IMR-90 (cell line): ENCODE data around the gene CAPZA3.
"Not testable (repeated sequence)": the region's sequence is repeated elsewhere in the genome, so short reads cannot be mapped to it uniquely, and the experiment has no call there.

ENCODE experiments used
- CEBPB ChIP-seq: IDR thresholded peaks from 2 replicates; pipeline ENCODE4 v1.6.1; 2012; ENCODE audit warnings: low read depth, low read length, improper control_type of control experiment
- MAFK ChIP-seq: IDR thresholded peaks from 2 replicates; pipeline ENCODE4 v1.6.1; 2012; ENCODE audit warnings: low read depth, low read length, improper control_type of control experiment
- MAZ ChIP-seq: IDR thresholded peaks from 2 replicates; pipeline ENCODE4 v1.6.1; 2012; ENCODE audit warnings: low read depth, mild to moderate bottlenecking, low read length, improper control_type of control experiment, moderate library complexity, borderline replicate concordance
- MXI1 ChIP-seq: IDR thresholded peaks from 2 replicates; pipeline ENCODE4 v1.6.1; 2012; ENCODE audit warnings: low read depth, mild to moderate bottlenecking, low read length, moderate library complexity, borderline replicate concordance
- NFE2L2 ChIP-seq: fragments of 150-350 bp; IDR thresholded peaks from 2 replicates; pipeline ENCODE4 v1.6.1; 2016; ENCODE audit warnings: low read depth, mild to moderate bottlenecking, low read length
- POLR2A ChIP-seq: IDR thresholded peaks from 2 replicates; pipeline ENCODE4 v1.6.1; 2012; ENCODE audit warnings: mild to moderate bottlenecking, low read depth, low read length
- RAD21 ChIP-seq: IDR thresholded peaks from 2 replicates; pipeline ENCODE4 v1.6.1; 2012; ENCODE audit warnings: low read length, improper control_type of control experiment
- RCOR1 ChIP-seq: IDR thresholded peaks from 2 replicates; pipeline ENCODE4 v1.6.1; 2012; ENCODE audit warnings: mild to moderate bottlenecking, low read length, improper control_type of control experiment; ENCODE audit not compliant: insufficient replicate concordance
- RFX5 ChIP-seq: IDR thresholded peaks from 2 replicates; pipeline ENCODE4 v1.8.0; 2012; ENCODE audit warnings: low read depth, mild to moderate bottlenecking, low read length, moderate library complexity
- TF ChIP-seq, protein P1 (sequence below): conservative IDR thresholded peaks from 2 replicates; pipeline ENCODE4 v1.5.1; 2012; ENCODE audit warnings: mild to moderate bottlenecking, low read depth, low read length, improper control_type of control experiment
- TF ChIP-seq, protein P2 (sequence below): fragments of 150-350 bp; IDR thresholded peaks from 2 replicates; pipeline ENCODE4 v1.6.1; 2017; ENCODE audit warnings: mild to moderate bottlenecking, antibody characterized with exemption, low read length, low read depth
- TF ChIP-seq, protein P3 (sequence below): fragments of 150-350 bp; IDR thresholded peaks from 2 replicates; pipeline ENCODE4 v1.6.1; 2016; ENCODE audit warnings: low read depth, mild to moderate bottlenecking, low read length, moderate library complexity, borderline replicate concordance

DNA sequence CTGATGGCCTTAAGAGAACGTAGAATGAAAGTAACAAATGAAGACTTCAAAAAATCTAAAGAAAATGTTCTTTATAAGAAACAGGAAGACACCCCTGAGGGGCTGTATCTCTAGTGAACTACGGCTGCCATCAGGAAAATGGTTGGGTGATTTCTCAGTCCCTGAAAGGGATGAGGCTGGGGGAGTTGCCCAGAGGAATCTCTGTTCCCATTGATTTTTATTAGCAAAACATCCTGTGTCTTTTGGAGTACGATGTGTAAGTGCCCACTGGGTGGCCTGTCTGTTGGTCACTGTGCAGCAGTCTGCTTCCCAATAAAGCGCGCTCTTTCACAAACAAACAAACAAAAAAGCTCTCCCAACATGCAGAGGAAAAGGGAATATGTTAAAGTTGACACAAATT lies 43.9 kb upstream of the CAPZA3 start:
- not testable (repeated sequence) for TF ChIP-seq POLR2A, NFE2L2, RFX5, MAZ, MAFK, RAD21, MXI1, RCOR1, CEBPB
- TF ChIP-seq, protein P1, sequence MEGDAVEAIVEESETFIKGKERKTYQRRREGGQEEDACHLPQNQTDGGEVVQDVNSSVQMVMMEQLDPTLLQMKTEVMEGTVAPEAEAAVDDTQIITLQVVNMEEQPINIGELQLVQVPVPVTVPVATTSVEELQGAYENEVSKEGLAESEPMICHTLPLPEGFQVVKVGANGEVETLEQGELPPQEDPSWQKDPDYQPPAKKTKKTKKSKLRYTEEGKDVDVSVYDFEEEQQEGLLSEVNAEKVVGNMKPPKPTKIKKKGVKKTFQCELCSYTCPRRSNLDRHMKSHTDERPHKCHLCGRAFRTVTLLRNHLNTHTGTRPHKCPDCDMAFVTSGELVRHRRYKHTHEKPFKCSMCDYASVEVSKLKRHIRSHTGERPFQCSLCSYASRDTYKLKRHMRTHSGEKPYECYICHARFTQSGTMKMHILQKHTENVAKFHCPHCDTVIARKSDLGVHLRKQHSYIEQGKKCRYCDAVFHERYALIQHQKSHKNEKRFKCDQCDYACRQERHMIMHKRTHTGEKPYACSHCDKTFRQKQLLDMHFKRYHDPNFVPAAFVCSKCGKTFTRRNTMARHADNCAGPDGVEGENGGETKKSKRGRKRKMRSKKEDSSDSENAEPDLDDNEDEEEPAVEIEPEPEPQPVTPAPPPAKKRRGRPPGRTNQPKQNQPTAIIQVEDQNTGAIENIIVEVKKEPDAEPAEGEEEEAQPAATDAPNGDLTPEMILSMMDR = not testable (repeated sequence)
- TF ChIP-seq, protein P2, sequence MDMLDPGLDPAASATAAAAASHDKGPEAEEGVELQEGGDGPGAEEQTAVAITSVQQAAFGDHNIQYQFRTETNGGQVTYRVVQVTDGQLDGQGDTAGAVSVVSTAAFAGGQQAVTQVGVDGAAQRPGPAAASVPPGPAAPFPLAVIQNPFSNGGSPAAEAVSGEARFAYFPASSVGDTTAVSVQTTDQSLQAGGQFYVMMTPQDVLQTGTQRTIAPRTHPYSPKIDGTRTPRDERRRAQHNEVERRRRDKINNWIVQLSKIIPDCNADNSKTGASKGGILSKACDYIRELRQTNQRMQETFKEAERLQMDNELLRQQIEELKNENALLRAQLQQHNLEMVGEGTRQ = not testable (repeated sequence)
- TF ChIP-seq, protein P3, sequence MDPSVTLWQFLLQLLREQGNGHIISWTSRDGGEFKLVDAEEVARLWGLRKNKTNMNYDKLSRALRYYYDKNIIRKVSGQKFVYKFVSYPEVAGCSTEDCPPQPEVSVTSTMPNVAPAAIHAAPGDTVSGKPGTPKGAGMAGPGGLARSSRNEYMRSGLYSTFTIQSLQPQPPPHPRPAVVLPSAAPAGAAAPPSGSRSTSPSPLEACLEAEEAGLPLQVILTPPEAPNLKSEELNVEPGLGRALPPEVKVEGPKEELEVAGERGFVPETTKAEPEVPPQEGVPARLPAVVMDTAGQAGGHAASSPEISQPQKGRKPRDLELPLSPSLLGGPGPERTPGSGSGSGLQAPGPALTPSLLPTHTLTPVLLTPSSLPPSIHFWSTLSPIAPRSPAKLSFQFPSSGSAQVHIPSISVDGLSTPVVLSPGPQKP = not testable (repeated sequence)
